OCI-LY1 (cell line): Measurements from ENCODE around the gene FAM89A.

Source experiments
- CTCF ChIP-seq: fragments of 200-600 bp; sonication (generic), shearing (Covaris generic); IDR thresholded peaks from 2 replicates; pipeline ENCODE4 v1.5.1; 2017; ENCODE audit warnings: mild to moderate bottlenecking, antibody characterized with exemption, low read length, moderate library complexity, mixed read lengths
- EZH2 ChIP-seq: fragments of 200-600 bp; sonication (generic), shearing (Covaris generic); IDR thresholded peaks from 2 replicates; pipeline ENCODE4 v1.8.0; 2017; ENCODE audit warnings: borderline replicate concordance, mixed run types, mild to moderate bottlenecking, antibody characterized with exemption, low read length, moderate library complexity, mixed read lengths

- TF ChIP-seq CTCF (no peak), EZH2 (no peak)
These were observed 54.3 kb downstream of the FAM89A start for GRCh38 chr1:230985711-230986110.
